Umbilical cord (tissue), 2 donors: ENCODE measurements around the gene MPHOSPH10. TPM values are rescaled to one million over a fixed set of nuclear protein-coding genes. Genes with fewer than 3 reads are reported as not detected.
"Not testable (repeated sequence)": the region's sequence is repeated elsewhere in the genome, so short reads cannot be mapped to it uniquely, and the experiment has no call there.

ENCODE experiments used
- DNase-seq: peaks from one replicate; pipeline ENCODE4 v3.0.0-alpha.2; 2015; ENCODE audit warnings: low spot score
- total RNA-seq: library from RNA; depleted of rRNA; stranded (reverse); fragments of >200 nt; gene quantifications from one replicate; pipeline ENCODE4 v1.2.3, GENCODE V29; 2014; ENCODE audit warnings: low replicate concordance; ENCODE audit not compliant: insufficient read depth

Gene MPHOSPH10
- total RNA-seq, 1 donor from 2014 or later, result 29.9 TPM

- DNase-seq, result no peak
Measured at GRCh38 chr2:71173096-71173495, 42.7 kb downstream of the MPHOSPH10 start.

- no peak for DNase-seq
Measured at GRCh38 chr2:71174207-71174606, 43.8 kb downstream of the MPHOSPH10 start.

GRCh38 chr2:71178836-71179235 lies 48.4 kb downstream of the MPHOSPH10 start:
- not testable (repeated sequence) for DNase-seq

GRCh38 chr2:71181316-71181715 lies 50.9 kb downstream of the MPHOSPH10 start:
- DNase-seq, result no peak

GRCh38 chr2:71183306-71184115 lies 53.1 kb downstream of the MPHOSPH10 start:
- DNase-seq, result peak; percentile 73

GRCh38 chr2:71186973-71187372 lies 56.5 kb downstream of the MPHOSPH10 start:
- DNase-seq, result no peak

GRCh38 chr2:71187589-71187988 lies 57.2 kb downstream of the MPHOSPH10 start:
- no peak for DNase-seq

- peak; percentile 46 for DNase-seq
Measured at GRCh38 chr2:71190656-71191569, 60.5 kb downstream of the MPHOSPH10 start.

- no peak for DNase-seq
Measured at GRCh38 chr2:71191570-71191943, 61.1 kb downstream of the MPHOSPH10 start.

Other genes starting within 250 kb of the MPHOSPH10 start
- 0.72 TPM for gene VAX2, start 230.1 kb upstream of the MPHOSPH10 start, total RNA-seq
- gene ATP6V1B1, start 194.7 kb upstream of the MPHOSPH10 start, total RNA-seq, result not detected
- gene ANKRD53, start 152.0 kb upstream of the MPHOSPH10 start, total RNA-seq, result not detected
- gene TEX261, start 135.8 kb upstream of the MPHOSPH10 start, total RNA-seq, result 27.4 TPM
- gene NAGK, start 62.0 kb upstream of the MPHOSPH10 start, total RNA-seq, result 56.3 TPM
- 13.7 TPM for gene MCEE, start 405 bp upstream of the MPHOSPH10 start, total RNA-seq
- gene PAIP2B, start 96.5 kb downstream of the MPHOSPH10 start, total RNA-seq, result 6.3 TPM
- gene ZNF638, start 201.1 kb downstream of the MPHOSPH10 start, total RNA-seq, result 169 TPM